Mucosa of descending colon (tissue), 3 donors: Measurements from ENCODE around the gene BYSL. TPM values are rescaled to one million over a fixed set of nuclear protein-coding genes. Genes with fewer than 3 reads are reported as not detected.

Experiments used
- ATAC-seq: fragments of 200-7000 bp; cut with Tn5 transposase; one replicate; pipeline ENCODE4 v1.9.1; 2020; ENCODE audit warnings: mild to moderate bottlenecking, moderate library complexity
- DNase-seq, 3 donors: peaks; one replicate each; pipeline ENCODE4 v3.0.0-alpha.2; 2020
- H3K36me3 ChIP-seq: fragments of 200-600 bp; one replicate; pipeline ENCODE4 v1.8.0; 2021; ENCODE audit warnings: low read depth, mild to moderate bottlenecking
- H3K4me1 ChIP-seq: fragments of 200-600 bp; one replicate; pipeline ENCODE4 v1.8.0; 2021; ENCODE audit warnings: low read depth, mild to moderate bottlenecking
- H3K4me3 ChIP-seq: fragments of 200-600 bp; one replicate; pipeline ENCODE4 v1.8.0; 2021; ENCODE audit warnings: mild to moderate bottlenecking
- H3K9me3 ChIP-seq: fragments of 200-600 bp; one replicate; pipeline ENCODE4 v1.8.0; 2021; ENCODE audit warnings: mild to moderate bottlenecking
- intact Hi-C, 2 donors: fragments of 100-400 bp; cut with DNase I in 1 of 2; cut with micrococcal nuclease in 1 of 2; formaldehyde crosslinking; loops; one replicate each; pipeline versions ENCODE4 v1.11.0 to v1.11.1; 2022; cut with DNase I, micrococcal nuclease
- total RNA-seq, 3 donors: library from RNA; stranded (reverse); fragmentation: NEBNext Ultra II Directional in 2 of 3; extraction: Animal tissue kit (Norgen Biotek cat#: 25700) in 2 of 3; gene quantifications; one replicate each; pipeline versions ENCODE4 v1.2.1 to v1.2.4, GENCODE V29; 2021 to 2023
- TF ChIP-seq, protein P1 (sequence below): fragments of 200-600 bp; IDR thresholded peaks from one replicate; pipeline ENCODE4 v1.8.0; 2022; ENCODE audit warnings: antibody characterized with exemption, mild to moderate bottlenecking
- donor health status: DM: no; HTN: no; CAD: no; lungs with moderate emphysema.
- donor health status: DM: no; HTN: no; CAD: no.
- donor health status: DM: no; HTN: yes; CAD: no.

BYSL gene
- total RNA-seq, 3 donors from 2014 or later: 7.5 to 10.5 (median 10.2) TPM

DNA sequence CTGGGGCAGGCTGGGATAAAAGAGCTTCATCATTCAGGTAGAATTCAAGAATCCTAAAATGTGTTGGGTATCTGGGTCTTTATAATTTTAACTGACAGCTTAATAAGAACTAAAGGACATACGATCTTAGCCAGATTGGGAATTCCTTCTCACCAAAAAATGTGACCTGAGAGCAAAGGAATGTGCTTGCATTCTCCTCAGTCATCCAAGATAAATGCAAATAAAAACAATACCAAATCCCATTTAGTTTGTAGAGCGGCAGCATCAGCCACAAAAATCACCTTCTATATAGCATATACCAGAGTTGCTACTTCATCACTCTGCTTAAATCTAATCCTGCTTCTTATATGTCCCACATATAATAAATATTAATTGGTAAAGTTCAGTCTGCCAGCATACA is 43.1 kb upstream of the BYSL start:
- ATAC-seq: no peak
- Histone ChIP-seq H3K4me1 (no peaks in the 10 kb centered on the region), H3K9me3 (no peaks in the 10 kb centered on the region), H3K36me3 (no peaks in the 10 kb centered on the region), H3K4me3 (no peak overlapping the region)
- intact Hi-C loops: no loop called here
- no peak for DNase-seq
- TF ChIP-seq, protein P1, sequence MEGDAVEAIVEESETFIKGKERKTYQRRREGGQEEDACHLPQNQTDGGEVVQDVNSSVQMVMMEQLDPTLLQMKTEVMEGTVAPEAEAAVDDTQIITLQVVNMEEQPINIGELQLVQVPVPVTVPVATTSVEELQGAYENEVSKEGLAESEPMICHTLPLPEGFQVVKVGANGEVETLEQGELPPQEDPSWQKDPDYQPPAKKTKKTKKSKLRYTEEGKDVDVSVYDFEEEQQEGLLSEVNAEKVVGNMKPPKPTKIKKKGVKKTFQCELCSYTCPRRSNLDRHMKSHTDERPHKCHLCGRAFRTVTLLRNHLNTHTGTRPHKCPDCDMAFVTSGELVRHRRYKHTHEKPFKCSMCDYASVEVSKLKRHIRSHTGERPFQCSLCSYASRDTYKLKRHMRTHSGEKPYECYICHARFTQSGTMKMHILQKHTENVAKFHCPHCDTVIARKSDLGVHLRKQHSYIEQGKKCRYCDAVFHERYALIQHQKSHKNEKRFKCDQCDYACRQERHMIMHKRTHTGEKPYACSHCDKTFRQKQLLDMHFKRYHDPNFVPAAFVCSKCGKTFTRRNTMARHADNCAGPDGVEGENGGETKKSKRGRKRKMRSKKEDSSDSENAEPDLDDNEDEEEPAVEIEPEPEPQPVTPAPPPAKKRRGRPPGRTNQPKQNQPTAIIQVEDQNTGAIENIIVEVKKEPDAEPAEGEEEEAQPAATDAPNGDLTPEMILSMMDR: no peak

DNA sequence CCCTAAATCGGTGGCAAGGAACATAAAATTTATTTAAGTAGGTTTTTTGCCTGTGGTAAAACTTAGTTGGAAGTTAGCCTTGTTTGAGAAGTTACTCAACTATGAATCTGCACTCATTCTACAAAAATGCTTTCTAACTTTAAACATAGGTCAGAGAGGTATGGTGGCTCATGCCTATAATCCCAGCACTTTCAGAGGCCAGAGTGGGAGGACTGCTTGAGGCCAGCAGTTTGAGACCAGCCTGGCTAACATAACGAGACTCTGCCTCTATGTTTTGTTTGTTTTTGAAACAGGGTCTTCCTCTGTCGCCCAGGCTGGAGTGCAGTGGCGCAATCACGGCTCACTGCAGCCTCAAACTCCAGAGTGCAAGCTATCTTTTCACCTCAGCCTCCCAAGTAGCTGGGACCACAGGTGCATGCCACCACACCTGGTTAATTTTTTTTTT is 42.3 kb upstream of the BYSL start:
- H3K36me3 ChIP-seq: no peaks in the 10 kb centered on the region
- no peak overlapping the region for H3K4me3 ChIP-seq
- DNase-seq (no peak), ATAC-seq (no peak)
- TF ChIP-seq, protein P1: no peak
- intact Hi-C loops: no loop called here
- H3K9me3 ChIP-seq: no peaks in the 10 kb centered on the region
- no peaks in the 10 kb centered on the region for H3K4me1 ChIP-seq

DNA sequence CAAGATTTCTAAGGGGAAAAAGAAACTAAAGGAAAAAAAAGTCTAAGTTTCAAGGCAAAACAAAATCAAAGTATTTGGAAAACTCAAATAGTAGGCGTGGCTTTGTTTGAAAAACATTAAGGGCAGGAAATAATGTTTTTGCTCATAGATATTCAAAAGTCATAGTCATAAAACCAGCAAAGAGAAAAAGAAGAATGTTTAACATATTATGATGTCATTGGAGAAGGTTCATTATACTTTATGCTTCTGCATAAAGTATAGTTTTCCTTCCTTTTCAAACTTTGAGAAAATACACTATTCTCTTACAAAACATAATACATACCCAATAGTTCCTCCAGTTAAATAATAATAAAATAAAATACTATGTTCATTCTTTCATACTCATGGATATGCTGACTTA is 39.8 kb upstream of the BYSL start:
- DNase-seq: no peak

DNA sequence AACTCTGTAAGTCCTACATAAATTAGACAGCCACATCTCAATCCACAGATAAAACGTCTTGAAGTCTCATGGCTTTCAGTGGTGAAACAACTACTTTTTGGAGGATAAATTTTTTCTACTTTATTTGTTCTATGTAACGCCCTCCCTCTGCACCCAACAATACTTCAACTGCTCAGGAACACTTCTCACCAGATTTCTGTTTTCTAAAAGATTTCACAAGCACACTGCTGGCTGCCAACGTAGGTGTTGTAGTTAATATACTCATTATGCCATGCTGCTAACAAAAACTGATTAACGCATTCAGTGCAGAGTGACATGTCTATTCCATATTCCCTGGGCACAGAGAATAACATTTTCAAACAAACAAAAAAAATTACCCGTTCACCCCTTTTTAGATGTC is 36.3 kb upstream of the BYSL start:
- ATAC-seq (no peak), DNase-seq (no peak)
- Histone ChIP-seq H3K36me3 (no peaks in the 10 kb centered on the region), H3K9me3 (no peaks in the 10 kb centered on the region), H3K4me3 (no peak overlapping the region), H3K4me1 (no peaks in the 10 kb centered on the region)
- intact Hi-C loops: no loop called here
- TF ChIP-seq, protein P1: no peak

More for the DNA sequence above, 39.8 kb upstream of the BYSL start:
- Histone ChIP-seq H3K9me3 (no peaks in the 10 kb centered on the region), H3K36me3 (no peaks in the 10 kb centered on the region), H3K4me3 (no peak overlapping the region), H3K4me1 (no peaks in the 10 kb centered on the region)
- intact Hi-C loops: no loop called here
- TF ChIP-seq, protein P1: no peak
- ATAC-seq: no peak

DNA sequence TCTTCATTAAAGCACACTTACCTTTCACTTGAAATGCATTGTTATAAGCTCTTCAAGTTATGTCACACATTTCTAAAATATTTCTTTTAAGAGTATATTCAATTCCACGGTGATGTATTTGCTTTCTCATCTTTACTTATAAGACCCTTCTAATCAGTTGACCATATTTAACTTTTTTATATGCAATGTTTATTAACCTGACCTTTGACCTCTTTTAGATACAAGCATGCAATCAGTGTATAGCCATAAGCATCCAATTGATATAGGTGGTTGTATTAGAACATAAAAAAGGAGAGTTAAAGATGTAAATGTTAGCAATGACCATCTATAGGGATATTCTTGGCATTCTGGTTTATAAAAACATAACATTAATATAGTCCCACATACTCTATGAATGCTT is 35.4 kb upstream of the BYSL start:
- intact Hi-C loops: no loop called here
- Histone ChIP-seq H3K36me3 (no peaks in the 10 kb centered on the region), H3K4me3 (no peak overlapping the region), H3K9me3 (no peaks in the 10 kb centered on the region), H3K4me1 (no peaks in the 10 kb centered on the region)
- TF ChIP-seq, protein P1: no peak
- no peak for DNase-seq
- ATAC-seq: no peak

DNA sequence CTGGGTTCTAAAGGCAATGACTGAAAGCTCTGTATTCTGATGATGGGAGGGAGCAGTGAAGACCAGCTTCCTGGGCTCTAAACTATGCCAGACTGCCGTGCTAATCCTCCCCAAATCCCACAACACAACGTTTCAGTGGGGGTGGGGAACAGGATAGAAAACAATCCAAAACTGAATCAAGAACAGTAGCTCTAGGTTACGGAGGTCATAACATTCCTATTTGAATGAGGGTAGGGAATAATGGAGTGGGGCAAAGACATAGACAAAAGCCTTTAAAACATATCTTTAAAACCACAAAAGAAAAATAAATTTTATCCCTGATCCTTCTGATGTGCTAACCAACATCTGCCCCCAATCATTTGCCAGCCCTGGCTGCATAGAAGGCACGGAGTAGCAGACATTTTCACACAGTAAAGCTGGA is 34.0 kb upstream of the BYSL start:
- TF ChIP-seq, protein P1: no peak
- H3K4me1 ChIP-seq: no peaks in the 10 kb centered on the region
- H3K9me3 ChIP-seq: no peaks in the 10 kb centered on the region
- no peaks in the 10 kb centered on the region for H3K36me3 ChIP-seq
- DNase-seq (no peak), ATAC-seq (no peak)
- intact Hi-C loops: no loop called here
- H3K4me3 ChIP-seq: no peak overlapping the region
